ENCODE data around the gene RPS17.
"Not testable (repeated sequence)": the region's sequence is repeated elsewhere in the genome, so short reads cannot be mapped to it uniquely, and the experiment has no call there.

The RPS17 gene

DNA sequence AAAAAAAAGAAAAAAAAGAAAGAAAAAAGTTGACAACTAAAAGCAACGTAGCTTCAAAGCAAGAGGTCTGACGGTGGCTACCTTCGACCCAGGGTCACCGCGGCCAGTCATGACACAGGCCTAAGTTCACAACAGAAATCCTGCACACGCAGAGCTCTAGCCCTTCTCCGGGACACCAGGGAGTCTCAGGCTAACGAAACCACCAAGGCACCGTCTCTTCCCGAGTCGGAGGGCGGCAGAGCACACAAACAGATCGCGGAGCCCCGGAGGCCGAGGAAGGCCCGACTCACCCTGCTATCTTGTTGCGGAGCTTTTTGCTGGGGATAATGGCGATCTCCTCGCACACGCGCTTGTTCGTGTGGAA, 584 bp downstream of the RPS17 start:
- TF ChIP-seq, protein P1, sequence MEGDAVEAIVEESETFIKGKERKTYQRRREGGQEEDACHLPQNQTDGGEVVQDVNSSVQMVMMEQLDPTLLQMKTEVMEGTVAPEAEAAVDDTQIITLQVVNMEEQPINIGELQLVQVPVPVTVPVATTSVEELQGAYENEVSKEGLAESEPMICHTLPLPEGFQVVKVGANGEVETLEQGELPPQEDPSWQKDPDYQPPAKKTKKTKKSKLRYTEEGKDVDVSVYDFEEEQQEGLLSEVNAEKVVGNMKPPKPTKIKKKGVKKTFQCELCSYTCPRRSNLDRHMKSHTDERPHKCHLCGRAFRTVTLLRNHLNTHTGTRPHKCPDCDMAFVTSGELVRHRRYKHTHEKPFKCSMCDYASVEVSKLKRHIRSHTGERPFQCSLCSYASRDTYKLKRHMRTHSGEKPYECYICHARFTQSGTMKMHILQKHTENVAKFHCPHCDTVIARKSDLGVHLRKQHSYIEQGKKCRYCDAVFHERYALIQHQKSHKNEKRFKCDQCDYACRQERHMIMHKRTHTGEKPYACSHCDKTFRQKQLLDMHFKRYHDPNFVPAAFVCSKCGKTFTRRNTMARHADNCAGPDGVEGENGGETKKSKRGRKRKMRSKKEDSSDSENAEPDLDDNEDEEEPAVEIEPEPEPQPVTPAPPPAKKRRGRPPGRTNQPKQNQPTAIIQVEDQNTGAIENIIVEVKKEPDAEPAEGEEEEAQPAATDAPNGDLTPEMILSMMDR (IDR thresholded peaks at IDR 0.05; ENCODE audit: insufficient read depth, missing control alignments) = no peak
- no peak for FAIRE-seq
- no peak for DNase-seq (ENCODE audit: insufficient read length, low spot score)

GRCh38 chr15:82538961-82539690, 1.1 kb downstream of the RPS17 start:
- FAIRE-seq (no peak), DNase-seq (ENCODE audit: insufficient read length, low spot score) (no peak)
- TF ChIP-seq, protein P1 (IDR thresholded peaks at IDR 0.05; ENCODE audit: insufficient read depth, missing control alignments) = no peak

- FAIRE-seq (no peak), DNase-seq (ENCODE audit: insufficient read length, low spot score) (no peak)
- TF ChIP-seq, protein P1 (IDR thresholded peaks at IDR 0.05; ENCODE audit: insufficient read depth, missing control alignments) = no peak
These were observed 2.8 kb downstream of the RPS17 start for GRCh38 chr15:82537351-82537908.

GRCh38 chr15:82536409-82537350, 3.6 kb downstream of the RPS17 start:
- DNase-seq (ENCODE audit: insufficient read length, low spot score) (no peak), FAIRE-seq (no peak)
- TF ChIP-seq, protein P1 (IDR thresholded peaks at IDR 0.05; ENCODE audit: insufficient read depth, missing control alignments) = no peak

DNA sequence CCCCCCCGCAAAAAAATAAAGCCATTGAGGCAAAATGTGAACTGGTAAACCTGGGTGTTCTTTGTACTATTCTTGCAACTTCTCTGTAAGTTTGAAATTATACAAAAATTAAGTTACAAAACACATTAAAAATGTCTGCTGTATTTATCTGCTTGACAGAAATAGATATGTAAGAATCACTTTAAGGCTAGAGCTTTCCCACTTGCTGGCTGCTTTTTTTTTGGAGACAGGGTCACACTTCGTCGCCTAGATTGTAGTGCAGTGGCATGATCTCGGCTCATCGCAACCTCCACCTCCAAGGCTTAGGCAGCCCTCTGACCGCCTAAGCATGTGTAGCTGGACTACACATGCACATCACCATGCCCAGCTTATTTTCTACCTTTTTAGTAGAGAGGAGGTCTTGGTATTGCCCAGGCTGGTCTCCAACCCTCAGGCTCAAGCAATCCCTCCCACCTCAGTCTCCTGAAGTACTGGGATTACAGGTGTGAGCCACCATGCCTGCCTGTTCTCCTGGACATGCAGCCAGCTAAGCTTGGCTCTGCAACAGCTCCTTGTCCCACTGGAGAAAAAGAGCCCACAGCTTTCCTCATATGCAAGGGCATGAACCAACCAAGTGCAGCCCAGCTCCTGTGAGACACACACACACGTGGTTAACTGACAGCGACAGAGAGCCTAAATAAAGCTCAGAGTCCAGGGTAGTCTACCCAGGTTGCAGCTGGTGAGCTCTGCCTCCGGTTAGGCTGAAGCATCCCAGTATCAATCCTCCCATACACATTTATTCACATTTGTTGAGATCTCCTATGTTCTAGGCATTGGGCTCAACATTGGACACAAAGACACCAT, 4.5 kb downstream of the RPS17 start:
- no peak for FAIRE-seq
- TF ChIP-seq, protein P1 (IDR thresholded peaks at IDR 0.05; ENCODE audit: insufficient read depth, missing control alignments) = no peak
- DNase-seq (ENCODE audit: insufficient read length, low spot score) = no peak

DNA sequence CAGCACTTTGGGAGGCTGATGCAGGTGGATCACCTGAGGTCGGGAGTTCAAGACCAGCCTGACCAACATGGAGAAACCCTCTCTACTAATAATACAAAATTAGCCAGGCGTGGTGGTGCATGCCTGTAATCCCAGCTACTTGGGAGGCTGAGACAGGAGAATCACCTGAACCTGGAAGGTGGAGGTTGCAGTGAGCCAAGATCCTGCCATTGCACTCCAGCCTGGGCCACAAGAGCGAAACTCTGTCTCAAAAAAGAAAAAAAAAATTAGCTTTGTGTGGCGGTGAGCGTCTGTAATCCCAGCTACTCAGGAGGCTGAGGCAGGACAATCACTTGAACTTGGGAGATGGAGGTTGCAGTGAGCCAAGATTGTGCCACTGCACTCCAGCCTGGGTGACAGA, 5.1 kb downstream of the RPS17 start:
- not testable (repeated sequence) for DNase-seq (ENCODE audit: insufficient read length, low spot score); FAIRE-seq

DNA sequence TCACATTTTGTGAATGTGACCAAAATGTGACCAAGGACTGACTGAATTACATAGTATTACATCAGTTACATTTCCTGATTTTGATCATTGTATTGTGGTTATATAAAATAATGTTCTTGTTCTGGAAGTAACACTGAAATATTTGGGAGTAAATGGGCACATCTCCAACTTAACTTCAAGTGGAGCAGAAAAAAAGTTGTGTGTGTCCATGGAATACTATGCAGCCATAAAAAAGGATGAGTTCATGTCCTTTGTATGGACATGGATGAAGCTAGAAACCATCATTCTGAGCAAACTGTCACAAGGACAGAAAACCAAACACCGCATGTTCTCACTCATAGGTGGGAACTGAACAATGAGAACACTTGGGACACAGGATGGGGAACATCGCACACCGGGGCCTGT, 5.8 kb downstream of the RPS17 start:
- not testable (repeated sequence) for DNase-seq (ENCODE audit: insufficient read length, low spot score); FAIRE-seq
